ENCODE data around the gene ROCK2. TPM values are rescaled to one million over a fixed set of nuclear protein-coding genes. Genes with fewer than 3 reads are reported as not detected.

ROCK2 gene
- total and polyA plus RNA-seq, 8 donors, result 3.5 to 21.5 (median 12.1) TPM

DNA sequence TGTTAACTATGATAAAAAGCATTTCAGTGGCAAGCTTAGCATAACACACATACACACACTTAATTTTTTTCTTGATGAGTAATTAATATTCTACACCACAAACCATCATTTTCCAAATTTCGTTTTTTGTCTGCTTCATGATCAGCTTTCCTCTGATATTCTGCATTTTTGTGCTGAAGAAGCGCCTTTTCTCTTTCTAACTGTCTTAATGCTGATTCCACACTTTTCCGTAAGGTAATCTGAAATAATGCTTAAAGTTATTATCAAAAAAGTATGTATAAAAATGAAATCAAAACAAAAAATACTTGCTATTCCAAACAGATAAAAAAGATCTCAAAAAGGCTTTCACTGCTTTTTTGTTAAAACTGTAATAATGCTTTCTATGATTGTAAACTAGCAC lies 129.0 kb downstream of the ROCK2 start:
- Histone ChIP-seq H3K27ac (no peak overlapping the region), H3K4me3 (no peak overlapping the region), H3K36me3 (peaks cover 0 to 1% (median 0%) of the 10 kb centered on the region in 3 donors), H3K4me1 (no peaks in the 10 kb centered on the region), H3K9me3 (no peaks in the 10 kb centered on the region), H3K27me3 (no peaks in the 10 kb centered on the region)
- DNase-seq (no peak), FAIRE-seq (no peak), ATAC-seq (no peak)
- TF ChIP-seq, protein P1, sequence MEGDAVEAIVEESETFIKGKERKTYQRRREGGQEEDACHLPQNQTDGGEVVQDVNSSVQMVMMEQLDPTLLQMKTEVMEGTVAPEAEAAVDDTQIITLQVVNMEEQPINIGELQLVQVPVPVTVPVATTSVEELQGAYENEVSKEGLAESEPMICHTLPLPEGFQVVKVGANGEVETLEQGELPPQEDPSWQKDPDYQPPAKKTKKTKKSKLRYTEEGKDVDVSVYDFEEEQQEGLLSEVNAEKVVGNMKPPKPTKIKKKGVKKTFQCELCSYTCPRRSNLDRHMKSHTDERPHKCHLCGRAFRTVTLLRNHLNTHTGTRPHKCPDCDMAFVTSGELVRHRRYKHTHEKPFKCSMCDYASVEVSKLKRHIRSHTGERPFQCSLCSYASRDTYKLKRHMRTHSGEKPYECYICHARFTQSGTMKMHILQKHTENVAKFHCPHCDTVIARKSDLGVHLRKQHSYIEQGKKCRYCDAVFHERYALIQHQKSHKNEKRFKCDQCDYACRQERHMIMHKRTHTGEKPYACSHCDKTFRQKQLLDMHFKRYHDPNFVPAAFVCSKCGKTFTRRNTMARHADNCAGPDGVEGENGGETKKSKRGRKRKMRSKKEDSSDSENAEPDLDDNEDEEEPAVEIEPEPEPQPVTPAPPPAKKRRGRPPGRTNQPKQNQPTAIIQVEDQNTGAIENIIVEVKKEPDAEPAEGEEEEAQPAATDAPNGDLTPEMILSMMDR (IDR thresholded peaks at IDR 0.05), result no peak
- intact Hi-C loops (cut with DNase I), result no loop called here
- whole genome bisulfite sequencing, 2 donors, result 91 to 93% methylated on average over 3 of the region's 3 CpGs

DNA sequence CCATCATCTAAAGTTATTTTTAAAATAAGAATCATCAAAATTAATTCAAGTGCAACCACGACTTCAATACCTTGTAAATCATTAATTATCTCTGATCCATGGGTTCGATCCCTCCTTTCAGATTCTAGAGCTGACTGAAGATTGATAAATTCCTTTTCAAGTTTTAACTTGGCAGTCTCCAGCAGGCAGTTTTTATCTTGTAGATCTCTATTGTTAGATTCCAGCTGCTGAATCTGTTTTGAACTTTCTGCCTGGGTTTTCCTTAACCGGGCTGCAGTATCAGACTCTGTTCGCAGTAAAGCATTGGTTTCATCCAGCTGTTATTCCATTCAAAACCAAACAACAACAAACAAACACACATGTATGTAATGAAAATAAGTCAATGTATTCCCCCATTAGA lies 129.7 kb downstream of the ROCK2 start:
- Histone ChIP-seq H3K4me1 (no peaks in the 10 kb centered on the region), H3K36me3 (no peaks in the 10 kb centered on the region), H3K27ac (no peak overlapping the region), H3K9me3 (no peaks in the 10 kb centered on the region), H3K4me3 (no peak overlapping the region), H3K27me3 (no peaks in the 10 kb centered on the region)
- ATAC-seq, result no peak
- intact Hi-C loops (cut with DNase I), result no loop called here
- DNase-seq, result no peak
- TF ChIP-seq, protein P1 (IDR thresholded peaks at IDR 0.05), result no peak
- WGBS, 2 donors, result 64 to 76% methylated on average over 4 of the region's 4 CpGs
- FAIRE-seq, result no peak

DNA sequence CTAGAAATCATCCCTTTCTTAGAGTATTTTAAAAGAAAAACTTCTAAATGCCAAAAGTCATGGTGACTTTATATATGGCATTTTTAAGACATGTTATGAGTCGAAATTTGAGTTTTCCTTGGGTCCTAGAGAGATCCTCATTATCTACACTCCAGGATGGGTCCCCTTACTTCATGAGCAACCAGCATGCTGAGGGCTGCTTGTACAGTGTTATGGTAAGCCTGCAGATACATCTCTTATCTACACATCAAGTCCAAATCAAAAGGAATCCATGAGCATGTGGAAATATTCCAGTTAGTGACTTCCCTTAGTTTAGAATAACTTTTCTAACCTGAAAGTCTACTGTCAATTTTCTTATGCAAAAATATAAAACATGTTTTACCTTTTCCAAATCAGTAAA lies 130.5 kb downstream of the ROCK2 start:
- Histone ChIP-seq H3K27me3 (no peaks in the 10 kb centered on the region), H3K9me3 (no peaks in the 10 kb centered on the region), H3K27ac (no peak overlapping the region), H3K4me1 (no peaks in the 10 kb centered on the region), H3K4me3 (no peak overlapping the region), H3K36me3 (peaks cover 0 to 2% (median 0%) of the 10 kb centered on the region in 3 donors)
- FAIRE-seq (no peak), DNase-seq (no peak), ATAC-seq (no peak)
- TF ChIP-seq, protein P1 (IDR thresholded peaks at IDR 0.05), result no peak
- intact Hi-C loops (cut with DNase I), result no loop called here
- 91 to 93% methylated on average over 1 of the region's 1 CpG for WGBS, 2 donors

DNA sequence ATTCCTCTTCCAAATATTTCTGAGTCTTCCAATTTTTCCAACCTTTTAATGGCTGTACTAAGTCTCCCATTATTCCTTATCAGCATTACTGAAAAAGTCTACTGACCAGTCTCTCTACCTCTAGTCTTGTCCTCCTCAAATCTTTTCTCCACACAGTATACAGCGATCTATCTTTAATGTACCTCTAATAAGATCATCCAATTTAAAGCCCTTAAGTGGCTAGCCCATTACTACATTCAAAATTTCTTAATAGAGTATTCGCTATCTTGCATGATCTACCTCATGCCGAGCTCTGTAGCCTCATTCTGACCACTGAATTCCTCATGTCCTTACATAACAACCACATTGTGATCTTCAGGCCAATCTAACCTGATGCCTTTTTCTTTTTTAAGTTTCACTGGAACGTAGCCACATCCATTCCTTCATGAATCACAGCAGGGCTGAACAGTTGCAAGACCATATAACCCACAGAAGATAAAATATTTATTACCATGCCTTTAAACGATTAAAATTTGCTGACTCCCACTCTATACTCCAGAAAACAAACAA lies 131.3 kb downstream of the ROCK2 start:
- FAIRE-seq (no peak), DNase-seq (no peak), ATAC-seq (no peak)
- H3K27ac ChIP-seq, result no peak overlapping the region
- H3K27me3 ChIP-seq, result no peaks in the 10 kb centered on the region
- intact Hi-C loops (cut with DNase I), result no loop called here
- H3K4me1 ChIP-seq, result no peaks in the 10 kb centered on the region
- H3K4me3 ChIP-seq, result no peak overlapping the region
- no peaks in the 10 kb centered on the region for H3K9me3 ChIP-seq
- TF ChIP-seq, protein P1 (IDR thresholded peaks at IDR 0.05), result no peak
- 90 to 92% methylated on average over 5 of the region's 5 CpGs for WGBS, 2 donors
- H3K36me3 ChIP-seq, result peaks cover 0 to 6% (median 0%) of the 10 kb centered on the region in 3 donors

DNA sequence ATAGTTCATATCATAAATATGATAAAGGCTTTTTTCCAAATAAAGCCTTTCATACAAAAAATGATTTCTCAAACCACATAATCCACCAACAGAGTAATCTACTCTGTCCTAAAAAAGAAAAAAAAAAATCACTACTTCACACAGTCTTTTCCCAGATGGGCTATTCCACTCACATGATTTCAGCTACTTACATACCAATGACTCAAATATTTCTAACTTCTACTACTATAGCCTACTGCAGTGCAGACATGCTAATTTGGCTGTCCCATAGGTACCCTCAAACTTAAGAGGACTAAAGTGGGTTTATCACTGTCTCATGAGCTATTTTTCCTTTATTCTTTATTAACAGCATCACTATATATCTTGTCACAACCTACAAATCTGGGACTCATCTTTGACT lies 131.8 kb downstream of the ROCK2 start:
- H3K36me3 ChIP-seq, result peaks cover 0 to 6% (median 0%) of the 10 kb centered on the region in 3 donors

More for the DNA sequence above, 131.8 kb downstream of the ROCK2 start:
- H3K9me3 ChIP-seq, result no peaks in the 10 kb centered on the region
- no peak overlapping the region for H3K4me3 ChIP-seq
- DNase-seq, result no peak
- H3K27me3 ChIP-seq, result no peaks in the 10 kb centered on the region
- ATAC-seq, result no peak
- no peak overlapping the region for H3K27ac ChIP-seq
- intact Hi-C loops (cut with DNase I), result no loop called here
- H3K4me1 ChIP-seq, result no peaks in the 10 kb centered on the region
- TF ChIP-seq, protein P1 (IDR thresholded peaks at IDR 0.05), result no peak
- FAIRE-seq, result no peak
